ENCODE measurements around the gene RNF144B. TPM values are rescaled to one million over a fixed set of nuclear protein-coding genes. Genes with fewer than 3 reads are reported as not detected.

The RNF144B gene
- total RNA-seq, 1 experiment from 2014 or later, result 2.3 TPM

DNA sequence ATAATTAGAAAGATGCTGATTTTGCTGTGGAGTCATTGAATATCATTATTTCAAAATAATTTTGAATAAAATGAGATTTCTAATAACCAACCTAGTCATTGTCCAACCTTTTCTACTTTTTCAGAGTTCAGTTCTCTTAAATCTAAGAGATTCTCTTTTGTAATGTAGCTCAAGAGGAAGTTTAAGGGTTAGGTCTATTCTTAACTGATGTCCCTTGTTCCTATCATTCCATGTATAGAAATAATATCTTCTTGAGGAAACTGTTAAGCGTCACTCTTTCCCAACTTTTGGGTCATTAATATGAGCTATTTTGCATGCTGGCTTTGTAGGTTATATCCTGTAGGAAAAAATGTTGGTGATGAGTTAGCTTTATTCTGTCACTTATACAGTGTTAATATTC is 27.0 kb downstream of the RNF144B start:
- H4K5ac ChIP-seq (ENCODE audit: insufficient read length, low read depth, low read length), result no peak overlapping the region
- no peaks in the 10 kb centered on the region for H3K27me3 ChIP-seq (ENCODE audit: insufficient read depth, low read length)
- H3K4me2 ChIP-seq (ENCODE audit: insufficient read depth, insufficient read length, low read length), result no peak overlapping the region
- Mint-ChIP-seq H3K27me3 (ENCODE audit: low read depth) (no peaks in the 10 kb centered on the region), H3K27ac (no peak overlapping the region), H3K9me3 (no peaks in the 10 kb centered on the region), H3K36me3 (ENCODE audit: insufficient read depth in 1 of 3, low read depth in 3 of 3) (no peaks in the 10 kb centered on the region), H3K4me3 (no peak overlapping the region), H3K4me1 (peaks cover 3% of the 10 kb centered on the region in 2 experiments; a peak in 2 of 4 replicates)
- no peak overlapping the region for H2AK5ac ChIP-seq (ENCODE audit: insufficient read length, low read length)
- no peaks in the 10 kb centered on the region for H3K23me2 ChIP-seq (ENCODE audit: insufficient read length, low read depth, low read length, poor library complexity, severe bottlenecking)
- no peak overlapping the region for H3K18ac ChIP-seq (ENCODE audit: insufficient read length, low read depth, low read length)
- no peak overlapping the region for H2BK15ac ChIP-seq (ENCODE audit: low read depth, low read length)
- no peak overlapping the region for H3T11ph ChIP-seq (ENCODE audit: low read length)
- no peak overlapping the region for H3K56ac ChIP-seq (ENCODE audit: insufficient read length, low read depth, low read length)
- H3K9ac ChIP-seq (ENCODE audit: extremely low read depth, insufficient read length, low read length), result no peak overlapping the region
- no peaks in the 10 kb centered on the region for H3K4me1 ChIP-seq (ENCODE audit: insufficient read depth, low read length)
- H2BK5ac ChIP-seq (ENCODE audit: insufficient read length, low read length), result no peak overlapping the region
- H3K4ac ChIP-seq (ENCODE audit: low read depth, low read length), result no peak overlapping the region
- no peak overlapping the region for H2BK12ac ChIP-seq (ENCODE audit: insufficient read length, low read depth, low read length)
- no peaks in the 10 kb centered on the region for H3K79me2 ChIP-seq (ENCODE audit: insufficient read depth, low read length)
- DNase-seq, result no peak
- no peak overlapping the region for H2BK120ac ChIP-seq (ENCODE audit: low read depth, low read length, poor library complexity, severe bottlenecking)
- no peaks in the 10 kb centered on the region for H3K9me3 ChIP-seq (ENCODE audit: control insufficient read depth, low read depth, low read length)
- no peaks in the 10 kb centered on the region for H4K20me1 ChIP-seq (ENCODE audit: control insufficient read depth, insufficient read depth, insufficient read length)
- no peak overlapping the region for H4K91ac ChIP-seq (ENCODE audit: insufficient read length, low read depth, low read length)
- no peak overlapping the region for H3K27ac ChIP-seq (ENCODE audit: insufficient read length, low read depth, low read length)
- no peak overlapping the region for H2AFZ ChIP-seq (ENCODE audit: low read length)
- WGBS (ENCODE audit: extremely low coverage, insufficient read length, low lambda C conversion rate), result no CpG with 5 or more reads among the region's 1 CpG
- no peak overlapping the region for H4K8ac ChIP-seq (replicated peaks; ENCODE audit: insufficient read length, low read depth, low read length)
- H3K79me1 ChIP-seq (ENCODE audit: insufficient read depth, low read depth, low read length, poor library complexity, severe bottlenecking), result no peaks in the 10 kb centered on the region
- no peak overlapping the region for H2BK20ac ChIP-seq (ENCODE audit: low read depth, low read length, poor library complexity, severe bottlenecking)
- TF ChIP-seq, protein P1, sequence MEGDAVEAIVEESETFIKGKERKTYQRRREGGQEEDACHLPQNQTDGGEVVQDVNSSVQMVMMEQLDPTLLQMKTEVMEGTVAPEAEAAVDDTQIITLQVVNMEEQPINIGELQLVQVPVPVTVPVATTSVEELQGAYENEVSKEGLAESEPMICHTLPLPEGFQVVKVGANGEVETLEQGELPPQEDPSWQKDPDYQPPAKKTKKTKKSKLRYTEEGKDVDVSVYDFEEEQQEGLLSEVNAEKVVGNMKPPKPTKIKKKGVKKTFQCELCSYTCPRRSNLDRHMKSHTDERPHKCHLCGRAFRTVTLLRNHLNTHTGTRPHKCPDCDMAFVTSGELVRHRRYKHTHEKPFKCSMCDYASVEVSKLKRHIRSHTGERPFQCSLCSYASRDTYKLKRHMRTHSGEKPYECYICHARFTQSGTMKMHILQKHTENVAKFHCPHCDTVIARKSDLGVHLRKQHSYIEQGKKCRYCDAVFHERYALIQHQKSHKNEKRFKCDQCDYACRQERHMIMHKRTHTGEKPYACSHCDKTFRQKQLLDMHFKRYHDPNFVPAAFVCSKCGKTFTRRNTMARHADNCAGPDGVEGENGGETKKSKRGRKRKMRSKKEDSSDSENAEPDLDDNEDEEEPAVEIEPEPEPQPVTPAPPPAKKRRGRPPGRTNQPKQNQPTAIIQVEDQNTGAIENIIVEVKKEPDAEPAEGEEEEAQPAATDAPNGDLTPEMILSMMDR (conservative IDR thresholded peaks at IDR 0.05), result no peak
- no peak overlapping the region for H3K14ac ChIP-seq (ENCODE audit: insufficient read depth, low read length)
- no peak overlapping the region for H3K23ac ChIP-seq (ENCODE audit: insufficient read length, low read depth, low read length)

Data from H9 (cell line).